Measurements from ENCODE around the gene TCEAL4. TPM values are rescaled to one million over a fixed set of nuclear protein-coding genes. Genes with fewer than 3 reads are reported as not detected.

Gene TCEAL4
- total RNA-seq: 131 and 146 TPM in 2 replicates

DNA sequence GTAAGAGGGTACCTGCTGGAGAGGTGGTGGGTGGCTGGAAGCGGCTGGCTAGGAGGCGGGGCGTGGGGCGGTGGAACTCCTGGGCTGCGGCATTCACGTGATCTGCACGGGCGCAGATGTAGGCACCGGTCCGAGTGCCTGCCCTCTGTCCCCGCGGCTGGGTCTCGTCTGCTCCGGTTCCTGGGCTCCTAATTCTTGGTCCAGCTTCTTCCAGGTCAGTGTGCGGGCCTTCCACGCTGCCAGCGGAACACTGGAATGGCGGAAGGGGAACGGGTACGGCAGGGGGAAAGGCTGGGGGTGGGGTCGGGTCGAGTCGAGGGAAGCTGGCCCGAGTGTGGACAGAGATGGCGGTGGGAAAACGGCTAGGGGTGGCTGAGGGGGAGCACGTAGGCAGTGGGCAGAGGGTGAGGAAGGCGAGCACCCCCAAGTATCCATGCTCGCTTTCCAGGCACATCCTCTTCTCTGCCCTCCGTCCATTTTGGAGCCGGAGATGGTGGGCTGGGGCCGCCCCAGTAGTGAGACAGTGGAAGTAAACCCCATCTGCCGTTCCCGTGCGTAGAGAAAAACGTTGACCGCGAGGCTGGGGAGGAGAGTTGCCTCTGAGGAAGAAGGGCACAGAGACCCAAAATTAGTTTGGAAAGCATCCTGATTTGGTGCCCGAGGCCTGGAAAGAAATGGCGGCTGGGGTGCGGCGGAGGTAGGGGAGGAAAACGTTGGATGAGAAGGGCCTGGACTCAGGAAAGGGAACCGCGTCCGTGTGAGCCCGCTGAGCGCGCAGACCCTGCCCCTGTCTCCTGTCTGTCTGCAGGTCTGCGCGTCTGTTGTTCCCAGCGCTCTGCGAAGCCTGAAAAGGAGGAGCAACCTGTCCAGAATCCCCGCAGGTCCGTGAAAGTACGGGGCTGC lies at the start of gene TCEAL4:
Gene TCEAL4 (plus strand): TSS at position 105 of the 903 bp plus-strand sequence. CDS start 1,161 bp downstream, outside the sequence.

DNA sequence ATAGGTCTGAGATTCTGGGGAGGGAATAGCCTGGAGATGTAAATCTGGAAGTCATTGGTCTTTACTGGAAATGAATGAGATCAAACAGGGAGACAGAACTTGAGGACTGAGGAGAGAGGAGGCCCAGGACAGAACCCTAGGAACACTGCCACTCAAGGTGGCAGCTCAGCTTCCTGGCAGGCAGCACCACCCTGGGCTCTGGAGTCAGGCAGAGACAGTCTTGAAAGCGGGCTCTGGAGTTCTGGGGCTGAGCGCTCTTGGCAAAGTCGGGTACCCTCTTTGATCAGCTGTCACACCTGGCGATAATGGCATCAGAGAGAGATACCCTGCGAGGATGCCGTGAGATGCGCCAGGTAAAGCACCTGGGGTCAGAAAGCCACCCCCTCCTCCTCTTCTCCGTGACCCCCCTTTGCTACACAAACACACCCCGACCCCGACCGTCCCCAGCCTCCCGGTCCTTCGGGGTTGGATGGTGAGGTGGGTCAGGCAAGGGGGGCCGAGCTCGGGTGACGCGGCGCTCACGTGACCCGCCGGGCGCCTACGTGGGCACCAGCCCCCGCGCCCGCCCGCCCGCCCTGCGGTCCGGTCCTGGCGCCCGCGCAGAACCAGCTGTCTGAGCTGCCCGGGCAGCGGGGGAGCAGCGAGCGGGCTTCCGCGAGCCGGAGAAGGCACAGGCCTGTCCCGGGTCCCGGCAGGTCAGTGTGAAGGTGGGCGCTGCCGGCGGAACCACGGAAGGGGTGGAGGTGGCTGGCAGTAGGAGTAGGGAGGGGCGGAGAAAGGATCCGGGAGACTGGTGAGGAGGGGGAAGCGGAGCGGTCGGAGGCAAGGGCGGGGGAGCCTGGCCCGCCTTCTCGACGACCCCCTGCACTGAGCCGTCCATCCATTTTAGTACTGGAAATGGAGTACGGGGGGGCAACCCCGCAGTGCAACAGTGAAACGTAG lies 22.3 kb downstream of the TCEAL4 start, which contains the start of gene TCEAL3:
Gene TCEAL3 (plus strand): TSS at position 600 of the 942 bp plus-strand sequence. CDS start 1,102 bp downstream, outside the sequence.

DNA sequence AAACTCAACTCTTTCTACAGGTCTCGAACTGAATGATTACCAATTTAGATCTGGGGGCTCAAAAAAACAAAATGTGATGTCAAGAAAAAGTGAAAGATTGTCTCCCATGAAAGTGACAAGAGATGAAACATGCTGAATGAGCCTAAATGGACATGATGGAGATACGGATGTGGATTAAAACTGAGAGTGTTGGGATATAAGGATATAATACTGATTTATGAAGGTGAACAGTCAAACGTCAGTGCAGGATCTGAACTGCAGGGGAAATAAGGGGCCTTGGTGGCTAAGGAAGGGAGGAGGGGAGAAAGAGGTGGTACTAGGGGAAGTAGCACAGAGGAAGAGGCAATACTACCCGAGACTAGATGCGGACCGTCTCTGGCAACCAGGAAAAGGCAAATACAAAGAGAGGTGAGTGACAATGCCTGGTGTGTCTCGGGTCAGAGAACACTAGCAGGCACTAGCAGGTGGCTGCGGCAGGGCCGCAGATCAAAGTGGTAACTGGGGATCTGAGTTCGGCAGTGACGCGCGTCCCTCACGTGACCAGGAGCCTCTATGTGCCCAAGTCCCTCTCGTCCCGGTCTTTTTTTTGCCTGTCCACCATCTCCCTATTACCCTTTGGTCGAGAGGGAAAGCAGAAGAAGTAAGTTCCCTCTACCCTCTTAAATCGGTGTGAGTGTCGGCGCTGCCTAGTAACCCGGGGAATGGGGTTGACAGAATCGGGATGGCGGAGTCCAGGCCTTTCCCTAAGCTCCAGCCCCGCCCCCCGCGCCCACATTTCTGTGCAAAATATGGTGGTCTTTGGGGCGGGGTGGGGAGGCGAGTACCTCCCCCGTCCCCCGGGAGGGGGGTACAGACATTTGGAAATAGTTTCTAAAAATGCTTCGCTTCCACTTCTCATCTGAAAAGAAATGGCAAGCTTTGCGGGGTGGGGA lies 43.3 kb downstream of the TCEAL4 start, which contains the start of gene TCEAL1:
Gene TCEAL1 (plus strand): TSS at position 590 of the 932 bp plus-strand sequence. CDS start 942 bp downstream, outside the sequence.

Other genes starting within 250 kb of the TCEAL4 start
- 124 and 134 TPM in 2 replicates for gene TCEAL9, start 229.0 kb upstream of the TCEAL4 start, total RNA-seq
- 207 and 230 TPM in 2 replicates for gene BEX3, start 209.0 kb upstream of the TCEAL4 start, total RNA-seq
- gene RAB40A, start 66.0 kb upstream of the TCEAL4 start, total RNA-seq: 0.64 and 1.1 TPM in 2 replicates
- 36.9 and 43.1 TPM in 2 replicates for gene TCEAL3, start 22.4 kb downstream of the TCEAL4 start, total RNA-seq
- 33.1 and 42.1 TPM in 2 replicates for gene TCEAL1, start 43.5 kb downstream of the TCEAL4 start, total RNA-seq
- gene MORF4L2, start 101.2 kb downstream of the TCEAL4 start, total RNA-seq: 479 and 500 TPM in 2 replicates
- gene TMEM31, start 125.4 kb downstream of the TCEAL4 start, total RNA-seq: not detected in 2 replicates
- 4.9 and 9.0 TPM in 2 replicates for gene PLP1, start 191.3 kb downstream of the TCEAL4 start, total RNA-seq
- gene RAB9B, start 246.7 kb downstream of the TCEAL4 start, total RNA-seq: 0.83 and 1.7 TPM in 2 replicates